Hematopoietic multipotent progenitor cell treated with erythropoietin and hydrocortisone succinate and interleukin-3 and kit ligand, for 17 days (in vitro differentiated cells): ENCODE data around the gene ADGRV1.
"Not testable (repeated sequence)": the region's sequence is repeated elsewhere in the genome, so short reads cannot be mapped to it uniquely, and the experiment has no call there.

Experiments
- DNase-seq: peaks from one replicate; pipeline ENCODE4 v3.0.0-alpha.2; 2015; ENCODE audit warnings: low spot score

ADGRV1 gene

GRCh38 chr5:90741022-90741564 lies 182.5 kb downstream of the ADGRV1 start:
- no peak for DNase-seq

GRCh38 chr5:90746119-90746518 lies 187.5 kb downstream of the ADGRV1 start:
- DNase-seq, result no peak

GRCh38 chr5:90747175-90747574 lies 188.6 kb downstream of the ADGRV1 start:
- no peak for DNase-seq

GRCh38 chr5:90747693-90748092 lies 189.1 kb downstream of the ADGRV1 start:
- no peak for DNase-seq

GRCh38 chr5:90759119-90759518 lies 200.5 kb downstream of the ADGRV1 start:
- DNase-seq, result no peak

- DNase-seq, result no peak
Observed at GRCh38 chr5:90767710-90768109, 209.1 kb downstream of the ADGRV1 start.

DNA sequence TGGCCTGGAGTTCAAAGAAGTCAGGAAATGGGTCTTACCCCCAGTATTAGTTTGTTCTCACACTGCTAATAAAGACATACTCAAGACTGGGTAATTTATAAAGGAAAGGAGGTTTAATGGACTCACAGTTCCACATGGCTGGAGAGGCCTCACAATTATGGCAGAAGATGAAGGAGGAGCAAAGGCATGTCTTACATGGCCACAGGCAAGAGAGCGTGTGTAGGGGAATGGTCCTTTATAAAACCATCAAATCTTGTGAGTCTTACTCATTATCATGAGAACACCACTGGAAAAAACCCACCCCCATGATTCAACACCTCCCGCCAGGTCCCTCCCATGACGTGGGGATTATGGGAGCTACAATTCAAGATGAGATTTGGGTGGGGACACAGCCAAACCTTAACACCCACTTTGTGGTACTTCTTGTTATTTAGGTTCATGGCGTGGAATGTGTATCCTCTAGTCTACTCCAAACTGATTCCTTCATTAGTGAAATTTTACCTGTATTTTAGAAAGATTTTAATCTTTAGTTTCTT lies 211.5 kb downstream of the ADGRV1 start:
- not testable (repeated sequence) for DNase-seq

GRCh38 chr5:90777959-90778358 lies 219.4 kb downstream of the ADGRV1 start:
- DNase-seq, result no peak

GRCh38 chr5:90783460-90784333 lies 225.1 kb downstream of the ADGRV1 start:
- peak; percentile 68 for DNase-seq

- no peak for DNase-seq
Observed at GRCh38 chr5:90786756-90787155, 228.2 kb downstream of the ADGRV1 start.

DNA sequence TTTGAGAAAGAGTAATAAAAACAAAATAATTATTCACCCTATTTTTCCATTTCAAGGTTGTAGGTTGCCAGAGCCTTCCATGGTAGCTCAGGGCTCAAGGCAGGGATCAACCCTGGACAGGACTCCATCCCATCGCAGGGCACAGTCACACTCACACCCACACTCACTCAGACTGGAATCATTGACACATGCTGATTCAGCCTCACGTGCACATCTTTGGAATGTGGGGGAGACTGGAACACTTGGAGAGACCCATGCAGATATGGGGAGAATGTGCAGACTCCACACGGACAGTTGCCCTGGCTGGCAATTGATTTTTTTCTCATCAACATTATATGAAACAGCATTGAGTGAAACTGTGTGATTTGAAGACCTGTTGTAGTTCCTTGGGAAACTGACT lies 234.1 kb downstream of the ADGRV1 start:
- no peak for DNase-seq

DNA sequence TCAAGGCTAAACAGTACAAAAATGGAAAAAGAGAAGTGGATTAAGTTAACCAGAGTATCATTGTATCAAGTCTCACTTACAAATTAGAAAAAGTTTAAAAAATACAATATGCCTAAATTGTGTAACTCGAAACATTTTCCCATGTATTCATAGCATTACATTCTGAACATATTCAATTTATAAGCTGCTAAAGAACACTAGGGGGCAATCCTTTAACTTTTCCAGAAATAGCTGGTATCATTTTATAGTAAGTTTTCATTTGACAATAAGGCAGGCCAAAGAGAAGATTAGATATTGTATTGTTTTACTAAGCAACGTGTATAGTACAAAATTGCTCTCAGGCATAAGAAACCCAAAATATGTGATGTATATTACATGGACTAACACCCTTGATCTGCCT lies 234.6 kb downstream of the ADGRV1 start:
- no peak for DNase-seq

- not testable (repeated sequence) for DNase-seq
Observed at GRCh38 chr5:90796919-90797318, 238.3 kb downstream of the ADGRV1 start.

DNA sequence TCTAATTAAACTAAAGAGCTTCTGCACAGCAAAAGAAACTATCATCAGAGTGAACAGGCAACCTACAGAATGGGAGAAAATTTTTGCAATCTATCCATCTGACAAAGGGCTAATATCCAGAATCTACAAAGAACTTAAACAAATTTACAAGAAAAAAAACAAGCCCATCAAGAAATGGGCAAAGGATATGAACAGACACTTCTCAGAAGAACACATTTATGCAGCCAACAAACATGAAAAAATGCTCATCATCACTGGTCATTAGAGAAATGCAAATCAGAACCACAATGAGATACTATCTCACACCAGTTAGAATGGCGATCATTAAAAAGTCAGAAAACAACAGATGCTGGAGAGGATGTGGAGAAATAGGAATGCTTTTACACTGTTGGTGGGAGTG lies 241.5 kb downstream of the ADGRV1 start:
- DNase-seq, result not testable (repeated sequence)

DNA sequence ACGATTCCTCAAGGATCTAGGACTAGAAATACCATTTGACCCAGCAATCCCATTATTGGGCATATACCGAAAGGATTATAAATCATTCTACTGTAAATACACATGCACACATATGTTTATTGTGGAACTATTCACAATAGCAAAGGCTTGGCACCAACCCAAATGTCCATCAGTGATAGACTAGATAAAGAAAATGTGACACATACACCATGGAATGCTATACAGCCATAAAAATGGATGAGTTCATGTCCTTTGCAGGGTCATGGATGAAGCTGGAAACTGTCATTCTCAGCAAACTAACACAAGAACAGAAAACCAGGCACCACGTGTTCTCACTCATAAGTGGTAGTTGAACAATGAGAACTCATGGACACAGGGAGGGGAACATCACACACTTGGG lies 241.9 kb downstream of the ADGRV1 start:
- not testable (repeated sequence) for DNase-seq

GRCh38 chr5:90802474-90803317 lies 244.1 kb downstream of the ADGRV1 start:
- no peak for DNase-seq

GRCh38 chr5:90803381-90803780 lies 244.8 kb downstream of the ADGRV1 start:
- DNase-seq, result no peak

- DNase-seq, result no peak
Observed at GRCh38 chr5:90803876-90804275, 245.3 kb downstream of the ADGRV1 start.

DNA sequence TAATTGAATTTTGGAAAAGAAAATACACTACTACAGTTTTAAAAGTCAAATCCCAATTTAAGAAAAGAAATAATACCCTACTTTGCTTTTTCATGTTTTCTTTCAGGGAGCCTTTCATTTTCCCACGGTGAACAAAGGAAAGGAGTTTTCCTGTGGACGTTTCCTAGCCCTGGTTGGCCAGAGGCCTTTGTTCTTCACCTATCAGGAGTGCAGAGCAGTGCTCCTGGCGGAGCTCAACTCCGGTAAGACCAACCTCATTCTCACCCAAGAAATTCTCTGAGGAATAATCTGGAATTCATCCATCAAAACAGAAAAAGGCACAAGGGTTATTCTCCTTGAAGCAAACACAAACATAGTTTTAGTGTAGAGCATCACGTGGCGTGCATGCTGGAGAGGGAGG lies 248.9 kb downstream of the ADGRV1 start:
- no peak for DNase-seq

GRCh38 chr5:90809311-90810056 lies 250.9 kb downstream of the ADGRV1 start:
- no peak for DNase-seq

DNA sequence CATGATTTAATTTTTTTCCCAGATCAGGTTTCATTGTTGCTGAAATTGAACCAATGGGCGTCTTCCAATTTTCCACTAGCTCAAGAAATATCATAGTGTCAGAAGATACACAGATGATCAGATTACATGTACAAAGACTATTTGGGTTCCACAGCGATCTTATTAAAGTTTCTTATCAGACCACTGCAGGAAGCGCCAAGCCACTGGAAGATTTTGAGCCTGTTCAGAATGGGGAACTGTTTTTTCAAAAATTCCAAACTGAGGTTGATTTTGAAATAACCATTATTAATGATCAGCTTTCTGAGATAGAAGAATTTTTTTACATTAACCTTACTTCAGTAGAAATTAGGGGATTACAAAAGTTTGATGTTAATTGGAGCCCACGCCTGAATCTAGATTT lies 251.6 kb downstream of the ADGRV1 start:
- no peak for DNase-seq

DNA sequence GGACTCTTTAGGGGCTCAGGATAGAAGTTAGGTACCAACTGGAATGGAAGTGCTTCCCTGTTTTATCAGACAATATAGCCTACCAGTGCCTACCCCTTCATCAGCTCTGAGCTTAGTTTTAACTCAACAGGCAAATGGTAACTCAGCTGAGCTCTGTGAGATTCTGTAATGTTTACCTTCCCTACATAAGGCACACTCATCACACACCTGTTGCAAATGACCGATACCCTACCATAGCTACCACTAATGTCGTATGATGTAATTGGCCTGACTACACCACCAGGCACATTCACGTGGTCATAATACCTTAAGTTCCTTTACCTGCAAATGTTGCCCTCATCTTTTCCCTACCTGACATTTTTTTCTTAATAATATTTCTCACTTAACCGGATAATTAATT lies 254.8 kb downstream of the ADGRV1 start:
- DNase-seq, result no peak
